Motor neuron (in vitro differentiated cells): Measurements from ENCODE around the gene CYREN. TPM values are rescaled to one million over a fixed set of nuclear protein-coding genes. Genes with fewer than 3 reads are reported as not detected.

ENCODE experiments used
- ATAC-seq, 8 experiments: fragments of 200-7000 bp; cut with Tn5 transposase; replicated peaks in 6 of 8; 2 replicates each; pipeline ENCODE4 v1.8.0; 2021; ENCODE audit warnings: mild to moderate bottlenecking in 8 of 8, moderate library complexity in 8 of 8
- H3K27ac ChIP-seq, 2 donors: fragments of 250-450 bp; sonication (Bioruptor Pico); 2 replicates each; pipeline ENCODE4 v1.9.0; 2021; ENCODE audit warnings: antibody characterized with exemption in 2 of 2, mild to moderate bottlenecking in 2 of 2, moderate library complexity in 1 of 2
- H3K4me1 ChIP-seq, 2 donors: fragments of 250-450 bp; sonication (Bioruptor Pico); replicated peaks in 1 of 2; 2 replicates each; pipeline ENCODE4 v1.6.1; 2021; ENCODE audit warnings: antibody characterized with exemption in 2 of 2, mild to moderate bottlenecking in 2 of 2, moderate library complexity in 1 of 2
- H3K4me3 ChIP-seq, 5 donors: fragments of 250-450 bp; sonication (Bioruptor Pico); 2 replicates each; pipeline ENCODE4 v1.9.0; 2021; ENCODE audit warnings: antibody characterized with exemption in 5 of 5, mild to moderate bottlenecking in 5 of 5, moderate library complexity in 4 of 5
- WGBS, 10 experiments: fragments of 450-650 bp; shearing (Covaris generic); methylation state at CpG; one replicate each; pipeline ENCODE4 v1.0.0; 2022; 5-methylcytosine and 5-hydroxymethylcytosine counted together
- in situ Hi-C, 9 experiments: fragments of 400-800 bp; cut with MboI; loops; one replicate each; pipeline ENCODE4 v1.15.0; 2021; ENCODE audit warnings: low sequenced_read_pairs in 9 of 9, low pct_unique_long_range_greater_than_20kb in 2 of 9; ENCODE audit not compliant: unreplicated experiment in 9 of 9
- total RNA-seq, 8 experiments: library from RNA; unstranded; fragments of 300-600 nt; gene quantifications; 2 replicates each; pipeline versions ENCODE4 v1.2.3 to v1.2.4, GENCODE V29; 2022

Gene CYREN
- total RNA-seq, 8 experiments from 2014 or later: 13.0 to 47.3 (median 28.4) TPM

- WGBS, 10 experiments: 0 to 100% (median 89%) methylated on average over 1 to 5 of the region's 11 CpGs; no CpG with 5 or more reads in 5 of the 10 experiments
- H3K27ac ChIP-seq: no peak overlapping the region
These were observed 22.5 kb upstream of the CYREN start for GRCh38 chr7:135192914-135193536.

GRCh38 chr7:135190703-135191102 lies 20.2 kb upstream of the CYREN start:
- in situ Hi-C loops: no loop called here
- Histone ChIP-seq H3K4me1 (no peaks in the 10 kb centered on the region), H3K4me3 (no peak overlapping the region), H3K27ac (no peak overlapping the region)
- no peak for ATAC-seq

More at GRCh38 chr7:135192914-135193536, 22.5 kb upstream of the CYREN start:
- no peaks in the 10 kb centered on the region for H3K4me1 ChIP-seq
- H3K4me3 ChIP-seq: no peak overlapping the region
- no peak for ATAC-seq
- in situ Hi-C loops: no loop called here

- no peak overlapping the region for H3K4me3 ChIP-seq
- peak in 2 of 8 experiments; percentile 51 to 60 for ATAC-seq
- no peak overlapping the region for H3K27ac ChIP-seq
- no peaks in the 10 kb centered on the region for H3K4me1 ChIP-seq
- in situ Hi-C loops: no loop called here
- WGBS, 10 experiments: 15 to 100% (median 97%) methylated on average over 1 to 4 of the region's 4 CpGs; no CpG with 5 or more reads in 1 of the 10 experiments
These were observed 19.5 kb upstream of the CYREN start for GRCh38 chr7:135189961-135190360.

- in situ Hi-C loops: no loop called here
- H3K4me3 ChIP-seq: no peak overlapping the region
- H3K4me1 ChIP-seq: no peaks in the 10 kb centered on the region
- 80 to 96% (median 92%) methylated on average over 3 to 6 of the region's 6 CpGs; no CpG with 5 or more reads in 3 of the 10 experiments for WGBS, 10 experiments
- ATAC-seq: no peak
- no peak overlapping the region for H3K27ac ChIP-seq
These were observed 18.7 kb upstream of the CYREN start for GRCh38 chr7:135189221-135189662.

DNA sequence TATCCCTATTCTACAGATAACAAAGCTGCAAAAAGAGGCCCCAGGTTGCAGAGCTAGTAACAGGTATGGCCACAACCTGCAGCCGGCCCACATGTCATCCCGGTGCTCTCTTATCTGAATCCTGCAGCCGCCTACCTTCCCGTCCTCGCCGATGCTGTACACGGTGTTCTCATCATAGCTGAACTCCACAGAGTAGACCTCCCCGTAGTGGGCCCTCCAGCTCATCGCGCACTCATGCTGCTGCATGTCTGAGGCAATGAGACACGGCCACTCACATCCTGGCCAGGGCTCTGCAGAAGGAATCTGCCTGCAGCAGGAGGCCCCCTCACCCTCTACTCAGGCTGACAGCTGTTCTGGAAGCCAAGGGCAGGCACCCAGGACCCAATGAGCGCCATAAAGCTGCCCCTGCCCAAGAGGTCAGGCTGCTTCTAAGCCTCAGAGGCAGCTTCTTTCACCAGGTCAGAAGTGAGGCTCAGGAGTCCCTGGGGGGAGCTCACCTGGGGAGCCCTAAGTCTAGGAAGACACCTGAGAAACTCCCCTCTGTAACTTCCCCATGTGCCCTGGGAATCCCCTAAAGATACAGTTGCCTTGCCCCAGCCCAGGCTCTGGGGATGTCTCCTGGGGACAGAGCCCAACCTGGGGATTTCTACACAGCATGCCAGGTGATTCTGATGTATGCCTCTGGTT lies 17.9 kb upstream of the CYREN start:
- H3K4me1 ChIP-seq: no peaks in the 10 kb centered on the region
- no peak overlapping the region for H3K4me3 ChIP-seq
- no peak for ATAC-seq
- 60 to 100% (median 88%) methylated on average over 1 to 5 of the region's 12 CpGs; no CpG with 5 or more reads in 2 of the 10 experiments for WGBS, 10 experiments
- in situ Hi-C loops: no loop called here
- no peak overlapping the region for H3K27ac ChIP-seq

GRCh38 chr7:135186841-135187253 lies 16.3 kb upstream of the CYREN start:
- in situ Hi-C loops: no loop called here
- ATAC-seq: no peak
- 91% methylated on average over 6 of the region's 12 CpGs; no CpG with 5 or more reads in 9 of the 10 experiments for WGBS, 10 experiments
- H3K4me1 ChIP-seq: no peaks in the 10 kb centered on the region
- H3K4me3 ChIP-seq: no peak overlapping the region
- H3K27ac ChIP-seq: no peak overlapping the region

DNA sequence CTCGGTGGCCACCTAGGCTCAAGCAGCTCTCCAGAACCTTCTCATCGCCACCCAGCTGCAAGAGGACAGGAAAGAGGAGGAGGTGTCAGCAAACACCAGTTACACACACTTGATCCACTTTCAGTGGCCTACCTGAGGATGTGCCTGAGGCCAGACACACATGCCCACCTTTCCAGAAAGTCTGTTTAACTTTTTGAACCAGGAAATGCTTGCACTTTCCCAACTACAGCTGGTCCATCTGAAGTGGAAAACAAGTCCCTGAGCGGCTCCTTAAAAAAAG lies 15.7 kb upstream of the CYREN start:
- Histone ChIP-seq H3K27ac (no peak overlapping the region), H3K4me3 (no peak overlapping the region), H3K4me1 (no peaks in the 10 kb centered on the region)
- 83 to 100% (median 100%) methylated on average over 1 of the region's 3 CpGs; no CpG with 5 or more reads in 5 of the 10 experiments for WGBS, 10 experiments
- ATAC-seq: no peak
- in situ Hi-C loops: no loop called here

GRCh38 chr7:135185471-135186260 lies 15.2 kb upstream of the CYREN start:
- no peak overlapping the region for H3K4me3 ChIP-seq
- no peak overlapping the region for H3K27ac ChIP-seq
- WGBS, 10 experiments: 80 to 100% (median 97%) methylated on average over 1 to 3 of the region's 7 CpGs; no CpG with 5 or more reads in 4 of the 10 experiments
- in situ Hi-C loops: no loop called here
- H3K4me1 ChIP-seq: no peaks in the 10 kb centered on the region
- ATAC-seq: no peak

GRCh38 chr7:135184254-135184841 lies 13.8 kb upstream of the CYREN start:
- in situ Hi-C loops: no loop called here
- Histone ChIP-seq H3K27ac (no peak overlapping the region), H3K4me1 (no peaks in the 10 kb centered on the region), H3K4me3 (no peak overlapping the region)
- WGBS, 10 experiments: 71 to 100% (median 83%) methylated on average over 1 to 4 of the region's 5 CpGs; no CpG with 5 or more reads in 2 of the 10 experiments
- no peak for ATAC-seq

- H3K4me1 ChIP-seq: no peaks in the 10 kb centered on the region
- no peak for ATAC-seq
- no peak overlapping the region for H3K27ac ChIP-seq
- in situ Hi-C loops: no loop called here
- WGBS, 10 experiments: 89 to 100% (median 93%) methylated on average over 2 to 7 of the region's 7 CpGs; no CpG with 5 or more reads in 3 of the 10 experiments
- H3K4me3 ChIP-seq: no peak overlapping the region
These were observed 13.0 kb upstream of the CYREN start for GRCh38 chr7:135183478-135183877.

DNA sequence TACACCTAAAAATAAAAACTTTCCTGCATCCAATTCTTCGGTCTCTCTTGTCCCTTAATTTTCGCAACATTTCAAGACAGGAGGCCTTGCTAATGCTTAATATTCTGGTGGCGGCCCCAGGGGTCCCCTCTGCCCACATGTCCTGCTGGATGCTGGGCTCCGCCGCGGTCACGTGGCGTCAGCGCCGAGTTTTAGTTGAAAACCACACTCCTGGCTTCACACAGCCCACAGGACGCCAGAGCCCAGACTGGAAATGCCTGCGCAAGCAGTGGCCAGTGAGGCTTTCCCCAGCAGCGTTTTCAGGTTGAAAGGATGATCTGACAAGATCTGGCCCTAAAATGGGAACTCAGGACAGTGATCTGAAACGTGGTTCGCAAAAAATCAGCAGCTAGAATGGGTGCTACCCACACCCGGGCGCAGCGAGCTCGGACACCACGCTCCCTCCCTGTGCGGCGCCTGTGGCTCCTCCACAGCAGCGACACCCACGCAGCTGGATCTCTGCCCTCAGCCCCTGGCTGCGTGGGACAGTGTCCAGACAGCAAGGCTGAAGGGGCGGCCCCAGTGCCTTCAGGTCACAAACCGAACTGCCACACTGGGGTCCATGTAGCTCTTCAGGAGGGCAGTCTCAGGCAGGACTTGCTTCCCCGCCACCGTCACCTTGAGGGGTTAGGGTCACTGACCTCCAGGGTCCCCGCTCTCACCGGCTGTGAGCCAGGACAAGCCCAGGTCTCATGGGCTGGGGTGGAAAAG lies 11.6 kb upstream of the CYREN start:
- Histone ChIP-seq H3K27ac (no peak overlapping the region), H3K4me3 (no peak overlapping the region), H3K4me1 (no peaks in the 10 kb centered on the region)
- 80 to 100% (median 96%) methylated on average over 2 to 23 of the region's 31 CpGs; no CpG with 5 or more reads in 2 of the 10 experiments for WGBS, 10 experiments
- no peak for ATAC-seq
- in situ Hi-C loops: no loop called here

DNA sequence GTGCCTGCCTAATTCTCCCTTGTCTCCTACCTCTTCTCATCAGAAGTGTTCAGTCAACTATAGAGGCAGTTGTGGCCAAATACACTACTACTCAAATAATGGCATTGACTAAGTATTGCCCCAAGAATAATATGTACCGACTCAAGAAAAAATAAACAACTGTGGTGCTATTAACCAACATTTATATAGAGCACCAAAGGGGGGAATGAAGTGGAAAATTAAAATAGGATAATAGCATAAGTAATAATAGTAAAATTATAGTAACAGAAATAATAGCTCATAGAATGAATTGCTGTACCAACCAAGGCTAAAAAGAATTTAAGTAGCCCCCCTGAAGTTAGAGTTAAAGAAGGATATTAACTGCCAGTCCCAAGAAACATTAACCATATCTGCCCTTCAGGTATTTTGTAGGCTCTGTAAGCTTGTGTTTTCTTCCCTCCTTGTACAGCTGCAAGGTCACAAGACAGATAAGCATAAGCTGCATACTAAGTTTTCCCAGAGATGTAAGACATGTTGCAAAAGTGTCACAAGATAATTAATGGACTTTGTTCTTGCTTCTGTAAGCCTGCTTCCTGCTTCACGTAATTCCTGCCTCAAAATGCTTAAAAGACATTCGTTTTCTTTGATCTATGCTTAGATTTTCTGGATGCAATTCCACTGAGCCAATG lies 10.9 kb upstream of the CYREN start:
- in situ Hi-C loops: no loop called here
- Histone ChIP-seq H3K4me1 (no peaks in the 10 kb centered on the region), H3K4me3 (no peak overlapping the region), H3K27ac (no peak overlapping the region)
- WGBS, 10 experiments: 40 to 100% (median 93%) methylated on average over 1 to 3 of the region's 3 CpGs; no CpG with 5 or more reads in 1 of the 10 experiments
- no peak for ATAC-seq
